NCI-H2196 (cell line): ENCODE measurements around the gene LAMTOR2.
"Not testable (repeated sequence)": the region's sequence is repeated elsewhere in the genome, so short reads cannot be mapped to it uniquely, and the experiment has no call there.

Experiments used
- DNase-seq: peaks from one replicate; lab custom pipeline; 2025; ENCODE audit not compliant: unreplicated experiment; lab: John Stamatoyannopoulos, UW

Gene LAMTOR2

GRCh38 chr1:156054500-156055280 lies at the start of gene LAMTOR2:
Gene LAMTOR2 (plus strand): TSS chr1:156054782. CDS start chr1:156054890, 108 bp downstream.
- DNase-seq: peak; percentile 97

- DNase-seq: no peak
Measured at GRCh38 chr1:156004843-156005584, 49.6 kb upstream of the LAMTOR2 start.

GRCh38 chr1:156006666-156007376 lies 47.8 kb upstream of the LAMTOR2 start:
- DNase-seq: no peak

GRCh38 chr1:156009404-156009803 lies 45.2 kb upstream of the LAMTOR2 start:
- DNase-seq: no peak

- no peak for DNase-seq
Measured at GRCh38 chr1:156012051-156012817, 42.3 kb upstream of the LAMTOR2 start.

GRCh38 chr1:156014829-156015228 lies 39.8 kb upstream of the LAMTOR2 start:
- DNase-seq: no peak

- DNase-seq: no peak
Measured at GRCh38 chr1:156019946-156020292, 34.7 kb upstream of the LAMTOR2 start.

GRCh38 chr1:156020293-156021092 lies 34.1 kb upstream of the LAMTOR2 start, which contains the start of gene SSR2:
Gene SSR2 (minus strand): TSS chr1:156020951. CDS start chr1:156020167, 784 bp downstream.
- DNase-seq: peak; percentile 95

GRCh38 chr1:156021093-156021428 lies 33.5 kb upstream of the LAMTOR2 start:
- DNase-seq: no peak

GRCh38 chr1:156021954-156022353 lies 32.6 kb upstream of the LAMTOR2 start:
- DNase-seq: no peak

GRCh38 chr1:156024801-156025200 lies 29.8 kb upstream of the LAMTOR2 start:
- DNase-seq: no peak

- no peak for DNase-seq
Measured at GRCh38 chr1:156025876-156026275, 28.7 kb upstream of the LAMTOR2 start.

- no peak for DNase-seq
Measured at GRCh38 chr1:156026588-156026987, 28.0 kb upstream of the LAMTOR2 start.

- DNase-seq: no peak
Measured at GRCh38 chr1:156033011-156033410, 21.6 kb upstream of the LAMTOR2 start.

GRCh38 chr1:156034991-156035390 lies 19.6 kb upstream of the LAMTOR2 start:
- not testable (repeated sequence) for DNase-seq

- DNase-seq: no peak
Measured at GRCh38 chr1:156042828-156043227, 11.8 kb upstream of the LAMTOR2 start.

GRCh38 chr1:156045076-156045475 lies 9.5 kb upstream of the LAMTOR2 start:
- DNase-seq: no peak

GRCh38 chr1:156048663-156049258 lies 5.8 kb upstream of the LAMTOR2 start:
- no peak for DNase-seq

- DNase-seq: no peak
Measured at GRCh38 chr1:156050376-156050775, 4.2 kb upstream of the LAMTOR2 start.
